Measurements from ENCODE around the gene SH3BP4. TPM values are rescaled to one million over a fixed set of nuclear protein-coding genes. Genes with fewer than 3 reads are reported as not detected.

SH3BP4 gene
- total and polyA plus RNA-seq, 2 of the 13 experiments (the other 11 are each of a cell fraction or from before 2014, with no cell fraction given) = 34.6 to 99.1 TPM

DNA sequence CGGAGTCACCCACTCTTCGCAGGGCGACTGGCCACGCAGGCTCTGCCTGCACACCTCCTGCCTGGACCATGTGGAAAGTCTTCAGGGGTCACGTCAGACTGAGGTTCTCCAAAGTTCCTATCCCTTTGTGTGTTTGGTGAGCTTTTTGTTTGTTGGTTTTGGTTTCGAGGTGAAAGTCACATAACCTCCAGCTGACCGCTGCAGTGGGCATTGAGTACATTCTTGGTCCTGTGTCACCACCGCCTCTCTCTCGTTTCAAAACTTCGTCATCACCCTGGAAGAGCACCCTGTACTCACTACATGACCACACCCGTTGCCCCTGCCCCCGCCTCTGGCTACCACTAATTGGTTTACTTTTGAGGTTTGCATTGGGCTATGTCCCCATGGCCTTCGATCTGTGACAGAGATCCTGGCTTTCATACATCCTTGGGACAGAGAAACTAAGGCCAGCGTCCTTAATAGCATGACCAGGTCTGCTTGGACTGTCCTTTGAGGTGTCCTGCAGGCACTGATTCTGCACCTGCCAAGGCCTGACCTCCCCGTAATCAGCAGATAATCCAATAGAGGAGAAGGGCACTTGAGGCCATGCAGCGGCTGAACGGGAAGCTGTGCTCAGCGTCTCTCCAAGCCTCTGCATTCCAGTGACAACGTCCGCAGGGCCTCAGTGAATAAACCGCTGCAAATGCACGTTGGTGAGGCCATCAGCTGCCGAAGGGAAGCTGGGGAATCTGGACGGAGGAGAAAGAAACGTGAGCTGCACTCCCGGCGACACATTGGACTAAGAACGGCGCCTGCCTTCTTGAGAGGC lies 46.8 kb downstream of the SH3BP4 start (continued):
- TF ChIP-seq KDM2A (CRISPR knock-in tag; IDR thresholded peaks at IDR 0.05; ENCODE audit: borderline replicate concordance, low read depth) (no peak; the same call in none of the 2 replicates), RCOR2 (CRISPR knock-in tag; IDR thresholded peaks at IDR 0.05) (peak; percentile 31; the same call in 1 of the 2 replicates), CHD2 (IDR thresholded peaks at IDR 0.05; ENCODE audit: low read depth, low read length) (no peak), HNF4G (IDR thresholded peaks at IDR 0.05; ENCODE audit: borderline replicate concordance, low read depth, low read length) (peak; percentile 44; the same call in 1 of the 2 replicates), HNF4G (CRISPR knock-in tag; IDR thresholded peaks at IDR 0.05; ENCODE audit: borderline replicate concordance, low read depth) (no peak), HIVEP1 (CRISPR knock-in tag; IDR thresholded peaks at IDR 0.05) (no peak; the same call in 1 of the 2 replicates), GPN1 (CRISPR knock-in tag; IDR thresholded peaks at IDR 0.05; ENCODE audit: borderline replicate concordance) (no peak), SRSF9 (IDR thresholded peaks at IDR 0.05; ENCODE audit: borderline replicate concordance, insufficient read depth, low read depth, low read length, poor library complexity, severe bottlenecking) (no peak), ZNF431 (CRISPR knock-in tag; IDR thresholded peaks at IDR 0.05; ENCODE audit: borderline replicate concordance, low read depth) (no peak), SOX5 (CRISPR knock-in tag; IDR thresholded peaks at IDR 0.05; ENCODE audit: borderline replicate concordance) (peak; percentile 59), BHLHE40 (IDR thresholded peaks at IDR 0.05; ENCODE audit: low read length) (0 out of 2 replicates have a peak, but pooled peaks have one; percentile 3), KLF13 (CRISPR knock-in tag; IDR thresholded peaks at IDR 0.05) (no peak), REL (CRISPR knock-in tag; conservative IDR thresholded peaks at IDR 0.05) (no peak), ZNF34 (CRISPR knock-in tag; IDR thresholded peaks at IDR 0.05; ENCODE audit: borderline replicate concordance) (no peak), ZNF264 (CRISPR knock-in tag; IDR thresholded peaks at IDR 0.05) (no peak), PAX8 (CRISPR knock-in tag; IDR thresholded peaks at IDR 0.05; ENCODE audit: borderline replicate concordance) (no peak)
- TF ChIP-seq, protein P1, sequence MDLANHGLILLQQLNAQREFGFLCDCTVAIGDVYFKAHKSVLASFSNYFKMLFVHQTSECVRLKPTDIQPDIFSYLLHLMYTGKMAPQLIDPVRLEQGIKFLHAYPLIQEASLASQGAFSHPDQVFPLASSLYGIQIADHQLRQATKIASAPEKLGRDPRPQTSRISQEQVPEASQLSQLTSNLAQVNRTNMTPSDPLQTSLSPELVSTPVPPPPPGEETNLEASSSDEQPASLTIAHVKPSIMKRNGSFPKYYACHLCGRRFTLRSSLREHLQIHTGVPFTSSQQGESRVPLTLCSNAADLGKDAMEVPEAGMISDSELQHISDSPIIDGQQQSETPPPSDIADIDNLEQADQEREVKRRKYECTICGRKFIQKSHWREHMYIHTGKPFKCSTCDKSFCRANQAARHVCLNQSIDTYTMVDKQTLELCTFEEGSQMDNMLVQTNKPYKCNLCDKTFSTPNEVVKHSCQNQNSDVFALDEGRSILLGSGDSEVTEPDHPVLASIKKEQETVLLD (CRISPR knock-in tag; IDR thresholded peaks at IDR 0.05; ENCODE audit: low read depth) = no peak
- TF ChIP-seq, protein P2, sequence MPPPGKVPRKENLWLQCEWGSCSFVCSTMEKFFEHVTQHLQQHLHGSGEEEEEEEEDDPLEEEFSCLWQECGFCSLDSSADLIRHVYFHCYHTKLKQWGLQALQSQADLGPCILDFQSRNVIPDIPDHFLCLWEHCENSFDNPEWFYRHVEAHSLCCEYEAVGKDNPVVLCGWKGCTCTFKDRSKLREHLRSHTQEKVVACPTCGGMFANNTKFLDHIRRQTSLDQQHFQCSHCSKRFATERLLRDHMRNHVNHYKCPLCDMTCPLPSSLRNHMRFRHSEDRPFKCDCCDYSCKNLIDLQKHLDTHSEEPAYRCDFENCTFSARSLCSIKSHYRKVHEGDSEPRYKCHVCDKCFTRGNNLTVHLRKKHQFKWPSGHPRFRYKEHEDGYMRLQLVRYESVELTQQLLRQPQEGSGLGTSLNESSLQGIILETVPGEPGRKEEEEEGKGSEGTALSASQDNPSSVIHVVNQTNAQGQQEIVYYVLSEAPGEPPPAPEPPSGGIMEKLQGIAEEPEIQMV (CRISPR knock-in tag; IDR thresholded peaks at IDR 0.05; ENCODE audit: low read depth) = peak; percentile 49
- TF ChIP-seq, protein P3, sequence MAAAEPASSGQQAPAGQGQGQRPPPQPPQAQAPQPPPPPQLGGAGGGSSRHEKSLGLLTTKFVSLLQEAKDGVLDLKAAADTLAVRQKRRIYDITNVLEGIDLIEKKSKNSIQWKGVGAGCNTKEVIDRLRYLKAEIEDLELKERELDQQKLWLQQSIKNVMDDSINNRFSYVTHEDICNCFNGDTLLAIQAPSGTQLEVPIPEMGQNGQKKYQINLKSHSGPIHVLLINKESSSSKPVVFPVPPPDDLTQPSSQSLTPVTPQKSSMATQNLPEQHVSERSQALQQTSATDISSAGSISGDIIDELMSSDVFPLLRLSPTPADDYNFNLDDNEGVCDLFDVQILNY (CRISPR knock-in tag; conservative IDR thresholded peaks at IDR 0.05) = no peak
- TF ChIP-seq, protein P4, sequence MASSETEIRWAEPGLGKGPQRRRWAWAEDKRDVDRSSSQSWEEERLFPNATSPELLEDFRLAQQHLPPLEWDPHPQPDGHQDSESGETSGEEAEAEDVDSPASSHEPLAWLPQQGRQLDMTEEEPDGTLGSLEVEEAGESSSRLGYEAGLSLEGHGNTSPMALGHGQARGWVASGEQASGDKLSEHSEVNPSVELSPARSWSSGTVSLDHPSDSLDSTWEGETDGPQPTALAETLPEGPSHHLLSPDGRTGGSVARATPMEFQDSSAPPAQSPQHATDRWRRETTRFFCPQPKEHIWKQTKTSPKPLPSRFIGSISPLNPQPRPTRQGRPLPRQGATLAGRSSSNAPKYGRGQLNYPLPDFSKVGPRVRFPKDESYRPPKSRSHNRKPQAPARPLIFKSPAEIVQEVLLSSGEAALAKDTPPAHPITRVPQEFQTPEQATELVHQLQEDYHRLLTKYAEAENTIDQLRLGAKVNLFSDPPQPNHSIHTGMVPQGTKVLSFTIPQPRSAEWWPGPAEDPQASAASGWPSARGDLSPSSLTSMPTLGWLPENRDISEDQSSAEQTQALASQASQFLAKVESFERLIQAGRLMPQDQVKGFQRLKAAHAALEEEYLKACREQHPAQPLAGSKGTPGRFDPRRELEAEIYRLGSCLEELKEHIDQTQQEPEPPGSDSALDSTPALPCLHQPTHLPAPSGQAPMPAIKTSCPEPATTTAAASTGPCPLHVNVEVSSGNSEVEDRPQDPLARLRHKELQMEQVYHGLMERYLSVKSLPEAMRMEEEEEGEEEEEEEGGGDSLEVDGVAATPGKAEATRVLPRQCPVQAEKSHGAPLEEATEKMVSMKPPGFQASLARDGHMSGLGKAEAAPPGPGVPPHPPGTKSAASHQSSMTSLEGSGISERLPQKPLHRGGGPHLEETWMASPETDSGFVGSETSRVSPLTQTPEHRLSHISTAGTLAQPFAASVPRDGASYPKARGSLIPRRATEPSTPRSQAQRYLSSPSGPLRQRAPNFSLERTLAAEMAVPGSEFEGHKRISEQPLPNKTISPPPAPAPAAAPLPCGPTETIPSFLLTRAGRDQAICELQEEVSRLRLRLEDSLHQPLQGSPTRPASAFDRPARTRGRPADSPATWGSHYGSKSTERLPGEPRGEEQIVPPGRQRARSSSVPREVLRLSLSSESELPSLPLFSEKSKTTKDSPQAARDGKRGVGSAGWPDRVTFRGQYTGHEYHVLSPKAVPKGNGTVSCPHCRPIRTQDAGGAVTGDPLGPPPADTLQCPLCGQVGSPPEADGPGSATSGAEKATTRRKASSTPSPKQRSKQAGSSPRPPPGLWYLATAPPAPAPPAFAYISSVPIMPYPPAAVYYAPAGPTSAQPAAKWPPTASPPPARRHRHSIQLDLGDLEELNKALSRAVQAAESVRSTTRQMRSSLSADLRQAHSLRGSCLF (CRISPR knock-in tag; IDR thresholded peaks at IDR 0.05; ENCODE audit: borderline replicate concordance) = no peak

Measured in HepG2 (cell line).